ENCODE data around the gene CCDC85B. TPM values are rescaled to one million over a fixed set of nuclear protein-coding genes. Genes with fewer than 3 reads are reported as not detected.

Gene CCDC85B
- total RNA-seq, 1 experiment from 2014 or later: 55.3 TPM

DNA sequence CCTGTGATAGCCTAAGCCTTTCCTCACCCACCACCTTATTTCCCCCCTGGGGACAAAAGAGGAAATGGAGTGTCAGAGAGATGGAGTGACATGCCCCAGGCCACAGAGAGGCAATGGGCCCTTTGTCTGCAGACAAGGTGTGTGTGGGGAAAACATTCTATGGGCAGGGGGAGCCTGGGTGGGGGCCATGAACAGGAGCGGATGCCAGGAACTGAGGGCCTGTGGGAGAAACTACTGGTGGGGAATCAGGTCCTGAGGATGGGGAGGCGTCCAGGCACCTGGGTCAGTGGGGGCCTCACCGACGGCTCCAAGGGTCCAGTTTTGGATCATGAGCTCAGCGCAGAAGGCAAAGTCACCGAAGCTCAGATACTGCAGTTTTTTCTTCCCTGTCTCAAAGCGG is 5.2 kb upstream of the CCDC85B start:
- ATAC-seq (no peak), DNase-seq (ENCODE audit: low spot score) (no peak)
- Mint-ChIP-seq H3K4me1 (peaks cover 29% of the 10 kb centered on the region), H3K4me3 (no peak overlapping the region), H3K9me3 (no peaks in the 10 kb centered on the region), H3K27me3 (ENCODE audit: low read depth) (peaks cover 13% of the 10 kb centered on the region), H3K27ac (no peak overlapping the region), H3K36me3 (peaks cover 42% of the 10 kb centered on the region)
- ChIA-PET CTCF (interaction anchor here (0.6 to 11.9 kb wide), 64 partner anchors 10 to 871 kb away, joined by 3 to 539 read pairs (median 6); partner anchors contain the start of genes AP5B1, ARL2, BANF1 and CFL1), POLR2A (interaction anchor here (1.2 to 2.2 kb wide), 3 partner anchors 15 to 34 kb away, joined by 4 to 16 read pairs (median 5); partner anchors contain the start of gene MUS81)
- TF ChIP-seq, protein P1, sequence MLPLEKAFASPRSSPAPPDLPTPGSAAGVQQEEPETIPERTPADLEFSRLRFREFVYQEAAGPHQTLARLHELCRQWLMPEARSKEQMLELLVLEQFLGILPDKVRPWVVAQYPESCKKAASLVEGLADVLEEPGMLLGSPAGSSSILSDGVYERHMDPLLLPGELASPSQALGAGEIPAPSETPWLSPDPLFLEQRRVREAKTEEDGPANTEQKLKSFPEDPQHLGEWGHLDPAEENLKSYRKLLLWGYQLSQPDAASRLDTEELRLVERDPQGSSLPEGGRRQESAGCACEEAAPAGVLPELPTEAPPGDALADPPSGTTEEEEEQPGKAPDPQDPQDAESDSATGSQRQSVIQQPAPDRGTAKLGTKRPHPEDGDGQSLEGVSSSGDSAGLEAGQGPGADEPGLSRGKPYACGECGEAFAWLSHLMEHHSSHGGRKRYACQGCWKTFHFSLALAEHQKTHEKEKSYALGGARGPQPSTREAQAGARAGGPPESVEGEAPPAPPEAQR (CRISPR knock-in tag; IDR thresholded peaks at IDR 0.05): no peak

DNA sequence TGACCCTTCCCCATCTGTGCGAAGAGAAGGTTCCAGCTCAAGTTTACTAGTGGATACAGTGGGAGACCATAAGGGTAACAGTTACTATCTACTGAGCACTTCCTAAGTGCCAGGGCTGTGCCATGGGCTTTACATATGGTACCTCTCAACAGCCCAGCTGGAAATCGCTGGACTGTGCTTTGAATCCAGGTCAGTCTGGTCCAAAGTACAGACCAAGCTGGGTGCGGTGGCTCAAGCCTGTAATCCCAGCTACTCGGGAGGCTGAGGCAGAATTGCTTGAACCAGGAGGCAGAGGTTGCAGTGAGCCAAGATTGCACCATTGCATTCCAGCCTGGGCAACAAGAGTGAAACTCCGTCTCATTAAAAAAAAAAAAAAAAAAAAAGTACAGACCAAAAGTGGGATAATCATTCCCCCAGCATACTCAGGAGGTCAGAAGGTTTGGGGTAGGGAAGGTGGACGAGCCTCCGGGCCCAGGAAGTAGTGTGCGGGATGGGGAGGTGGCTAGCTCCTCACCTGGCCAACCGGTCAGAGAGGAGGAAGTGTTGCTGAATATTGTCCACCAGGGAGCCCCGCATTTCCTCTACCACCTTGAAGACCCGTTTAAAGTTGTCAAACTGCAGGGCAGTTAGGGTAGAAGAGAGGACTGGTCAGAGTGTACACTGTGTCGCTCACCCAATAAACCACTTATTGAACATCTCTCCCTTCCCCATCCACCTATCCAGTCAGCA is 4.5 kb upstream of the CCDC85B start:
- CTCF ChIA-PET: interaction anchor here (0.6 to 11.9 kb wide), 15 partner anchors 9 to 279 kb away, joined by 3 to 539 read pairs (median 15); partner anchors contain the start of genes AP5B1, CFL1, CST6 and EFEMP2
- no peak overlapping the region for H3K27ac Mint-ChIP-seq
- peaks cover 30% of the 10 kb centered on the region for H3K4me1 Mint-ChIP-seq
- no peaks in the 10 kb centered on the region for H3K9me3 Mint-ChIP-seq
- H3K27me3 Mint-ChIP-seq (ENCODE audit: low read depth): peaks cover 15% of the 10 kb centered on the region
- H3K4me3 Mint-ChIP-seq: peak overlapping the region; percentile 97
- ATAC-seq (no peak), DNase-seq (ENCODE audit: low spot score) (no peak)
- H3K36me3 Mint-ChIP-seq: peaks cover 42% of the 10 kb centered on the region
- no peak for TF ChIP-seq ZNF317 (CRISPR knock-in tag; IDR thresholded peaks at IDR 0.05; ENCODE audit: borderline replicate concordance, low read depth)
- POLR2A ChIA-PET: interaction anchor here (1.3 kb wide), 1 partner anchor 26 kb away, joined by 5 read pairs; the partner anchor contains the start of gene MUS81

DNA sequence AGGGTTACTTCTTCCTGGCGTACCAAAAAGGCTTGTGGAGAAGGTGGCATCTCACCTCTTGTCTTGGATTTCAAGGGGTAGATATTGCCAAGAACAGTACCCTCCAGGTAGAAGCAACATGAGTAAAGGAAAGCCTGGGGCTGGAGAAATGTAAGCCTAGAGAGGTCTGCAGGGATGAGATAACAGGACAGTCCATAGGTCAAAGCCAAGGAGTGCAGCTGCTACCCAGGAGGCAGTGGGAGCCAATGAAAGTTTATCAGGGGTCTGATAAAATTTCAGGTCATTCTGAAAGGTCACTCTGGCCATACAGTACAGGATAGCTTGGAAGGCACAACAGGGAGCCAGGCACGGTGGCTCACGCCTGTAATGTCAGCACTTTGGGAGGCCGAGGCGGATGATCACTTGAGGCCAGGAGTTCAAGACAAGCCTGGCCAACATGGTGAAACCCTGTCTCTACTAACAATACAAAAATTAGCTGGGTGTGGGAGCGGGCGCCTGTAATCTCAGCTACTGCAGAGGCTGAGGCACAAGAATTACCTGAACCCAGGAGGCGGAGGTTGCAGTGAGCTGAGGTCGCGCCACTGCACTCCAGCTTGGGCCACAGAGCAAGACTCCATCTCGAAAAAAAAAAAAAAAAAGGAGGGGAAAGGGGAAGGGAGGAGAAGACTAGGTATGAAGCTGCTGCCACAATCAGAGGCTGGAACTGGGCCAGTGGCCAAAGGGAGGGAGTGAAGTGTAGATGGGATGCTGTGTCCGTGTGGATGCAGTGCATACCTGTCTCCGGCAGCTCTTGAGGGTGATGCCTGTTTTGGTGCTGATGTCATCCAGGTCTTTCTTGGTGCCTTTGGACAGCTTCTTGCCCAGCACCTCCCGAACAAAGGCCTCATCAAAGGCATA is 3.4 kb upstream of the CCDC85B start:
- TF ChIP-seq FOXK1 (CRISPR knock-in tag; IDR thresholded peaks at IDR 0.05) (no peak), HMGA2 (CRISPR knock-in tag; IDR thresholded peaks at IDR 0.05) (no peak), IRF2 (CRISPR knock-in tag; IDR thresholded peaks at IDR 0.05; ENCODE audit: borderline replicate concordance, low read depth) (no peak), ZNF138 (CRISPR knock-in tag; conservative IDR thresholded peaks at IDR 0.05) (no peak)
- TF ChIP-seq, protein P2, sequence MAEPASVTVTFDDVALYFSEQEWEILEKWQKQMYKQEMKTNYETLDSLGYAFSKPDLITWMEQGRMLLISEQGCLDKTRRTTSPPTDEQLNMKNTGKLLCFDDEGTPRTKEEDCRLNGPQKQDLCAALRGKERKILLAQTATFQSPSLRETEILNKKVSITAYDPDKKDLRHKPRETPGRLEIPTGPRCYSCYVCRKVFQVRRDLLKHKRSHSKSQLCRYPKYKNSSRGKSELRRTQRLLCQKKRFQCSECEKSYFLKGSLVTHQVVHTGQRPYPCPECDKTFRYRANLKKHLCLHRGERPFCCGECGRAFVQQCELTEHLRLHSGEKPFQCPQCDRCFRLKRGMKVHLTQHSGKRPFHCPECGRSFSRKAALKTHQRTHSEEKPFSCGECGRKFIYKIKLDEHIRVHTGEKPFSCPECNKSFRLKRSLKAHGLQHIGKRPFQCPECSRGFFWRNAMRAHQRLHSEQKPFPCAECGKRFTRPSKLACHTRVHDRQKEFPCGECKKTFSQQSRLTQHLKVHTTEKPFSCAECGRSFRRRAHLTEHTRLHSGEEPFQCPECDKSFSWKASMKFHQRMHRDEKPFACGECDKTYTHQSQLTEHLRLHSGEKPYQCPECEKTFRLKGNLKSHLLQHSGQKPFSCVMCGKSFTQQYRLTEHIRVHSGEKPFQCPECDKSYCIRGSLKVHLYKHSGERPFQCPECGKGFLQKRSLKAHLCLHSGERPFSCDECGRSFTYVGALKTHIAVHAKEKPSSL (CRISPR knock-in tag; conservative IDR thresholded peaks at IDR 0.05): no peak
- peaks cover 42% of the 10 kb centered on the region for H3K36me3 Mint-ChIP-seq
- H3K9me3 Mint-ChIP-seq: no peaks in the 10 kb centered on the region
- ChIA-PET CTCF (interaction anchor here (0.5 to 11.9 kb wide), 17 partner anchors 8 to 272 kb away, joined by 3 to 539 read pairs (median 14); partner anchors contain the start of genes CFL1, CST6, CTSW and EFEMP2), POLR2A (interaction anchor here (1.1 to 7.2 kb wide), 2 partner anchors 27 to 37 kb away, joined by 4 to 90 read pairs; partner anchors contain the start of genes CFL1 and MUS81)
- H3K4me1 Mint-ChIP-seq: peaks cover 34% of the 10 kb centered on the region
- DNase-seq (ENCODE audit: low spot score) (no peak), ATAC-seq (no peak)
- peak overlapping the region; percentile 98; the same call in 1 of the 2 replicates for H3K27ac Mint-ChIP-seq
- H3K4me3 Mint-ChIP-seq: peak overlapping the region; percentile 97
- peaks cover 15% of the 10 kb centered on the region for H3K27me3 Mint-ChIP-seq (ENCODE audit: low read depth)

DNA sequence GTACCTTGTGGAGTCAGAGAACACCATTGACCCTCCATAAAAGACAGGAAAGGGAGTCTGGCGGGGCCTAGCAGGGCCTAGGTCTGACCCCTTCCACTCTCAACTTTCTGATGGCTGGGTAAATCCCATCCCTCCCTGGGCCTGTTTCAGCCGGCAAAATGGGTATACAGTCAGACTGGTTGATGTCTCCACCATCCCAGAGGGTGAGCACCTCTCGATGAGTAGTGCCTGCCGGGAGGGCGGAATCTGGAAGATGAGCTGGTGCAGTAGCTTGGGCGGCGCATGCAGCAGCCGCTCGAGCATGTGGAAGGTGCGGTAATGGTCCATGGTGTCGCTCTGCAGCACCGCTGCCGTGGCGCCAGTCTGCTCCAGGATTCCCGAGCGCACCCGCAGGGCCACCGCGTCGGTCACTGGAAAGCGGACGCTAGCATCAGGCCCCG is 2.7 kb upstream of the CCDC85B start:
- Mint-ChIP-seq H3K4me3 (peak overlapping the region; percentile 97), H3K27ac (peak overlapping the region; percentile 98), H3K4me1 (peaks cover 40% of the 10 kb centered on the region), H3K36me3 (peaks cover 38% of the 10 kb centered on the region), H3K27me3 (ENCODE audit: low read depth) (peaks cover 15% of the 10 kb centered on the region), H3K9me3 (no peaks in the 10 kb centered on the region)
- ATAC-seq (no peak), DNase-seq (ENCODE audit: low spot score) (no peak)
- CTCF ChIA-PET: interaction anchor here (0.5 to 11.9 kb wide), 91 partner anchors 7 to 1979 kb away, joined by 3 to 539 read pairs (median 6); partner anchors contain the start of genes C11orf68, CFL1, CST6 and CTSW
- POLR2A ChIA-PET: interaction anchor here (0.6 to 7.2 kb wide), 16 partner anchors 8 to 1294 kb away, joined by 3 to 90 read pairs (median 4); partner anchors contain the start of genes CFL1, CST6, CTSW and FOSL1
- TF ChIP-seq MYBL2 (CRISPR knock-in tag; IDR thresholded peaks at IDR 0.05) (no peak), ZNF232 (CRISPR knock-in tag; IDR thresholded peaks at IDR 0.05) (no peak), RELA (CRISPR knock-in tag; IDR thresholded peaks at IDR 0.05; ENCODE audit: borderline replicate concordance) (no peak)
- TF ChIP-seq, protein P3, sequence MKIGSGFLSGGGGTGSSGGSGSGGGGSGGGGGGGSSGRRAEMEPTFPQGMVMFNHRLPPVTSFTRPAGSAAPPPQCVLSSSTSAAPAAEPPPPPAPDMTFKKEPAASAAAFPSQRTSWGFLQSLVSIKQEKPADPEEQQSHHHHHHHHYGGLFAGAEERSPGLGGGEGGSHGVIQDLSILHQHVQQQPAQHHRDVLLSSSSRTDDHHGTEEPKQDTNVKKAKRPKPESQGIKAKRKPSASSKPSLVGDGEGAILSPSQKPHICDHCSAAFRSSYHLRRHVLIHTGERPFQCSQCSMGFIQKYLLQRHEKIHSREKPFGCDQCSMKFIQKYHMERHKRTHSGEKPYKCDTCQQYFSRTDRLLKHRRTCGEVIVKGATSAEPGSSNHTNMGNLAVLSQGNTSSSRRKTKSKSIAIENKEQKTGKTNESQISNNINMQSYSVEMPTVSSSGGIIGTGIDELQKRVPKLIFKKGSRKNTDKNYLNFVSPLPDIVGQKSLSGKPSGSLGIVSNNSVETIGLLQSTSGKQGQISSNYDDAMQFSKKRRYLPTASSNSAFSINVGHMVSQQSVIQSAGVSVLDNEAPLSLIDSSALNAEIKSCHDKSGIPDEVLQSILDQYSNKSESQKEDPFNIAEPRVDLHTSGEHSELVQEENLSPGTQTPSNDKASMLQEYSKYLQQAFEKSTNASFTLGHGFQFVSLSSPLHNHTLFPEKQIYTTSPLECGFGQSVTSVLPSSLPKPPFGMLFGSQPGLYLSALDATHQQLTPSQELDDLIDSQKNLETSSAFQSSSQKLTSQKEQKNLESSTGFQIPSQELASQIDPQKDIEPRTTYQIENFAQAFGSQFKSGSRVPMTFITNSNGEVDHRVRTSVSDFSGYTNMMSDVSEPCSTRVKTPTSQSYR (CRISPR knock-in tag; IDR thresholded peaks at IDR 0.05): no peak
- TF ChIP-seq, protein P4, sequence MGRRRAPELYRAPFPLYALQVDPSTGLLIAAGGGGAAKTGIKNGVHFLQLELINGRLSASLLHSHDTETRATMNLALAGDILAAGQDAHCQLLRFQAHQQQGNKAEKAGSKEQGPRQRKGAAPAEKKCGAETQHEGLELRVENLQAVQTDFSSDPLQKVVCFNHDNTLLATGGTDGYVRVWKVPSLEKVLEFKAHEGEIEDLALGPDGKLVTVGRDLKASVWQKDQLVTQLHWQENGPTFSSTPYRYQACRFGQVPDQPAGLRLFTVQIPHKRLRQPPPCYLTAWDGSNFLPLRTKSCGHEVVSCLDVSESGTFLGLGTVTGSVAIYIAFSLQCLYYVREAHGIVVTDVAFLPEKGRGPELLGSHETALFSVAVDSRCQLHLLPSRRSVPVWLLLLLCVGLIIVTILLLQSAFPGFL (CRISPR knock-in tag; IDR thresholded peaks at IDR 0.05; ENCODE audit: borderline replicate concordance): no peak
- TF ChIP-seq, protein P5, sequence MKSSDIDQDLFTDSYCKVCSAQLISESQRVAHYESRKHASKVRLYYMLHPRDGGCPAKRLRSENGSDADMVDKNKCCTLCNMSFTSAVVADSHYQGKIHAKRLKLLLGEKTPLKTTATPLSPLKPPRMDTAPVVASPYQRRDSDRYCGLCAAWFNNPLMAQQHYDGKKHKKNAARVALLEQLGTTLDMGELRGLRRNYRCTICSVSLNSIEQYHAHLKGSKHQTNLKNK (CRISPR knock-in tag; IDR thresholded peaks at IDR 0.05): no peak
